ENCODE measurements around the gene B3GALT6. TPM values are rescaled to one million over a fixed set of nuclear protein-coding genes. Genes with fewer than 3 reads are reported as not detected.

The B3GALT6 gene
- total RNA-seq, 1 donor from 2014 or later = 11.0 TPM

- Histone ChIP-seq H3K36me3 (peaks cover 0 to 61% of the 10 kb centered on the region in 2 donors), H3K27ac (no peak overlapping the region), H3K9me3 (no peaks in the 10 kb centered on the region), H3K4me3 (no peak overlapping the region), H3K27me3 (no peaks in the 10 kb centered on the region), H3K4me1 (peaks cover 8% of the 10 kb centered on the region)
- DNase-seq (ENCODE audit: extremely low spot score in 2 of 2) = no peak
- TF ChIP-seq POLR2AphosphoS5 (IDR thresholded peaks at IDR 0.05; ENCODE audit: insufficient read depth in 1 of 2, low read depth in 1 of 2) (no peak), POLR2A (IDR thresholded peaks at IDR 0.05) (no peak), CTCF (IDR thresholded peaks at IDR 0.05) (no peak)
- intact Hi-C loops (cut with DNase I) = no loop called here
Measured at GRCh38 chr1:1264868-1265272, 32.8 kb downstream of the B3GALT6 start.

- no peak for TF ChIP-seq POLR2AphosphoS5 (IDR thresholded peaks at IDR 0.05; ENCODE audit: insufficient read depth in 1 of 2, low read depth in 1 of 2)
- no peak for TF ChIP-seq CTCF (IDR thresholded peaks at IDR 0.05)
- no peak for TF ChIP-seq POLR2A (IDR thresholded peaks at IDR 0.05)
- no peak overlapping the region for H3K4me3 ChIP-seq
- H3K9me3 ChIP-seq = no peaks in the 10 kb centered on the region
- no peak overlapping the region for H3K27ac ChIP-seq
- H3K27me3 ChIP-seq = no peaks in the 10 kb centered on the region
- peaks cover 36% of the 10 kb centered on the region for H3K4me1 ChIP-seq
- peaks cover 0 to 42% of the 10 kb centered on the region in 2 donors for H3K36me3 ChIP-seq
- intact Hi-C loops (cut with DNase I) = no loop called here
- DNase-seq (ENCODE audit: extremely low spot score in 2 of 2) = no peak
Measured at GRCh38 chr1:1267488-1268283, 35.6 kb downstream of the B3GALT6 start.

GRCh38 chr1:1268284-1268682, 36.2 kb downstream of the B3GALT6 start:
- Histone ChIP-seq H3K4me3 (no peak overlapping the region), H3K27ac (no peak overlapping the region), H3K27me3 (no peaks in the 10 kb centered on the region), H3K36me3 (peaks cover 0 to 36% of the 10 kb centered on the region in 2 donors), H3K4me1 (peaks cover 41% of the 10 kb centered on the region), H3K9me3 (no peaks in the 10 kb centered on the region)
- DNase-seq (ENCODE audit: extremely low spot score in 2 of 2) = no peak
- intact Hi-C loops (cut with DNase I) = no loop called here
- TF ChIP-seq CTCF (IDR thresholded peaks at IDR 0.05) = no peak
- TF ChIP-seq POLR2A (IDR thresholded peaks at IDR 0.05) = no peak
- TF ChIP-seq POLR2AphosphoS5 (IDR thresholded peaks at IDR 0.05; ENCODE audit: insufficient read depth in 1 of 2, low read depth in 1 of 2) = no peak

DNA sequence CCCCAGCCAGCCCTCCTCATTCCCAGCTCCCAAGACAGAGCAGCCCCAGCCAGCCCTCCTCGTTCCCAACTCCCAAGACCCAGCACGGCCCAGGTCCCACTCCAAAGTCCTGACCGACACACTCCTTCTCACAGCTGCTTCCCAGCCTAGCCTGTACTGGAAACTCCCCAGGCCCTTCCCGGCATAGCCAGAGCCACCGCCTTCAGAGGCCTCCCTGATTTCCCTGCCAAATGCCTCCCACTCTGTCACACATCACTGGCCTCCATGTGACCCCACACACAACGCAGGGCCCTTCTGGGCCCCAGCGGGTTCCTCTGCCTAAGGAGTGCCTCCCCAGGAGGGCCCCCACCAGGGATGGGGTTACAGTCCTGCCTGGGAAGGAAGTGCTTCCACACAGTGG, 38.8 kb downstream of the B3GALT6 start:
- Histone ChIP-seq H3K4me3 (peak overlapping the region in 1 of 2 donors; percentile 21), H3K4me1 (peaks cover 56% of the 10 kb centered on the region), H3K27me3 (no peaks in the 10 kb centered on the region), H3K9me3 (no peaks in the 10 kb centered on the region), H3K36me3 (peaks cover 0 to 18% of the 10 kb centered on the region in 2 donors), H3K27ac (no peak overlapping the region)
- DNase-seq (ENCODE audit: extremely low spot score in 2 of 2) = no peak
- no peak for TF ChIP-seq CTCF (IDR thresholded peaks at IDR 0.05)
- no peak for TF ChIP-seq POLR2A (IDR thresholded peaks at IDR 0.05)
- no peak for TF ChIP-seq POLR2AphosphoS5 (IDR thresholded peaks at IDR 0.05; ENCODE audit: insufficient read depth in 1 of 2, low read depth in 1 of 2)
- intact Hi-C loops (cut with DNase I) = no loop called here
